Left colon (tissue), 2 donors: ENCODE data around the gene PMP22. TPM values are rescaled to one million over a fixed set of nuclear protein-coding genes. Genes with fewer than 3 reads are reported as not detected.

ENCODE experiments used
- ATAC-seq: fragments of 200-7000 bp; cut with Tn5 transposase; one replicate; pipeline ENCODE4 v1.9.1; 2020; ENCODE audit warnings: mild to moderate bottlenecking, moderate library complexity
- DNase-seq, 2 donors: peaks; one replicate each; pipeline ENCODE4 v3.0.0-alpha.2; 2020
- intact Hi-C, 2 donors: fragments of 100-400 bp; cut with DNase I in 1 of 2; cut with micrococcal nuclease in 1 of 2; formaldehyde crosslinking; loops; one replicate each; pipeline versions ENCODE4 v1.11.2 to v1.14.0; 2022; cut with DNase I, micrococcal nuclease
- total RNA-seq, 2 donors: library from RNA; stranded (reverse); fragmentation: NEBNext Ultra II Directional; extraction: Animal tissue kit (Norgen Biotek cat#: 25700); gene quantifications; one replicate each; pipeline ENCODE4 v1.2.1, GENCODE V29; 2021
- donor health status: DM: no; HTN: no; CAD: no.
- donor health status: DM: yes; HTN: yes; CAD: no.

Gene PMP22
- total RNA-seq, 2 donors from 2014 or later = 22.5 to 52.8 TPM

GRCh38 chr17:15261258-15261801 lies 3.8 kb downstream of the PMP22 start:
- intact Hi-C loops = loop anchor here in 1 of 2 donors (2.0 to 10.0 kb wide), 2 partner anchors 193 to 241 kb away; no protein-coding TSS in a partner anchor
- ATAC-seq (peak; percentile 19), DNase-seq (peak; percentile 39 to 48)

DNA sequence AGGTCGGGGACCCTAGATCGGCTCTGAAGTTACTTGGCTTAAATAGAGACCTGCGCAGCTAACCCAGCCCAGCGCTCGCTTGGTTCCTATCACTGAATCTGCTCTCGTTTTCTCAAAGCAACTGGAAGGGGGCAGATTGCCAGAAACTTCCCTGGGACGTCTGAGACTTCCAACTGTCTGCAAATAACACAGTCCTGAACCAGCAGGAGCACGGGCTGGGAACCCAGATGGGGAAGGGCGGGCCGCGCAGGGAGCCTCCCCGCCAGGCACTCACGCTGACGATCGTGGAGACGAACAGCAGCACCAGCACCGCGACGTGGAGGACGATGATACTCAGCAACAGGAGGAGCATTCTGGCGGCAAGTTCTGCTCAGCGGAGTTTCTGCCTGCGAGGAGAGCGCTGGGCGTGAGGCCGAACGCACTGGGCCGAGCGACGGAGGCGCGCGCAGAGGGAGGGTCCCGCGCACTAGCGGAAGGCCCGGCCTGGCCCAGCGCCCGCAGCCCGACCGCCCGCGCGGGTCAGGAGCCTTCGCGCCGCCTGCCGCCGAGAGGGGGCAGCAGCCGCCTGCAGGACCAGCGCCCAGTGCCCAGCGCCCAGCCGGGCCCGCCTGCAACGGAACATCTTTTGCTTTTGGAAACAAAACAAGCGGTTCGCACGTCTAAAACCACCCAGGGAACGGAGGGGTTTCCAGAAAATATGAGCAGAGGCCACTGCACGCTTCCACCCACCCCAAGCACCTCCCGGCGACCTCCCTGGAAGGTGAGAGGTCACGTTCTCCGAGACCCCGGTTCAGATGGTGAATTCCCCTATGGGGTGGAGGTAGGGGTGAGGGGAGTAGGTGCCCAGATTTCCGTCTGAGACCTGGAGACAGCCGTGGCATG lies 4.5 kb downstream of the PMP22 start:
- intact Hi-C loops = loop anchor here in 1 of 2 donors (2.0 to 10.0 kb wide), 2 partner anchors 194 to 242 kb away; no protein-coding TSS in a partner anchor
- DNase-seq (peak; percentile 77 to 86), ATAC-seq (peak; percentile 66)

DNA sequence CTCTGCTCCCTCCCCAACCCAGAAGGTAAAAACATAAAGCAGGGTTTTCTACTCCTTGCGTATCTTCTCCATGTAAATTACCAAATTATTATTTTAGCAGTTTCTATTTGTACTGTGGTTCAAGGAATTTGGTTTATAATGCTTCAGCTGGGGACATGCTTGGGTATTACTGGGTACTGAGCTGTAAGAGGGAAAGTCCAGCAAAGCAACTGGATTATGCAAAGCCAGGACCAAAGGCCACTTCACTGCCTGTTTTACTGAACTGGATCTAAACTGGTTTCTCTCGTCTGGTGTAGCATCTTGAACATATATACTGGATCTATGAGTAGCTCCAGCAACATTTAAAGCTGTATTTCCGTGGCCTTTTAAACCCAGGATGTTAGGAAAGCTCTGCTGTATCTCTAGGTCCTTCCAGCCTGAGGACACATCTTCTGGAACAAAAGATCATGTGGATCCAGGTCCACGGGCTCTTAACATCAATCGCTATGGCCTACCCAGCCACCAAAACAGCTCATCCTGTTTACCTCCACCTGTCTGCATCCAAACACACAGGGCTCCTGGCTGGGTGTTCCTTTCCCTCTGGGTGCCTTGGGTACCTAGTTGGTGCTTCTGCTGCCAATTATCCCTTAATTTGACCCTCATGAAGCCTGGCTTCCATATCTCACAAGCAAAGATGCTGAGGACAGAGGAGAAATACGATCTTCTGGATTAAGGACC lies 7.2 kb downstream of the PMP22 start:
- ATAC-seq (no peak), DNase-seq (no peak)
- intact Hi-C loops = no loop called here

GRCh38 chr17:15257258-15257788 lies 7.8 kb downstream of the PMP22 start:
- DNase-seq (peak; percentile 73 to 74), ATAC-seq (peak; percentile 39)
- intact Hi-C loops = no loop called here

DNA sequence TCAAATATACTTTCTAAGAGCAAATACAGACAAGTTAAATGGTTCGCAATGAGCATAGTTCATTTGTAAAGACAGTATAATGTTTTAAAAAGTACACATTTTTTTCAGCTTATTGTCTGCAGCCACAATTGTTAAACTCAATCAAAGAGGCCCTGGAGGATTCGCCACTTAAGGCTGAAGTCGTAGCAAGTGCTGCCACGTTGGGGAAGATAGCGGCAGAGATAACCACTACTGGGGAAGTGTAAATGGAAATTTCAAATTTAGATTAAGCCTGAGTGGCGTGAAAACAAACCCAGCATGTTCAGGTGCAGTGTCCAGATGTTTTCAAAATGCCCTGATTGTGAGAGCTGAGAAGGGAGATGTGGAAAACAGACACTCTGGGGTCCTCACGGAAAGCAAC lies 8.4 kb downstream of the PMP22 start:
- intact Hi-C loops = no loop called here
- DNase-seq (no peak), ATAC-seq (no peak)

- intact Hi-C loops = no loop called here
- no peak for DNase-seq
- ATAC-seq = no peak
These were observed 9.2 kb downstream of the PMP22 start for GRCh38 chr17:15255713-15256454.

DNA sequence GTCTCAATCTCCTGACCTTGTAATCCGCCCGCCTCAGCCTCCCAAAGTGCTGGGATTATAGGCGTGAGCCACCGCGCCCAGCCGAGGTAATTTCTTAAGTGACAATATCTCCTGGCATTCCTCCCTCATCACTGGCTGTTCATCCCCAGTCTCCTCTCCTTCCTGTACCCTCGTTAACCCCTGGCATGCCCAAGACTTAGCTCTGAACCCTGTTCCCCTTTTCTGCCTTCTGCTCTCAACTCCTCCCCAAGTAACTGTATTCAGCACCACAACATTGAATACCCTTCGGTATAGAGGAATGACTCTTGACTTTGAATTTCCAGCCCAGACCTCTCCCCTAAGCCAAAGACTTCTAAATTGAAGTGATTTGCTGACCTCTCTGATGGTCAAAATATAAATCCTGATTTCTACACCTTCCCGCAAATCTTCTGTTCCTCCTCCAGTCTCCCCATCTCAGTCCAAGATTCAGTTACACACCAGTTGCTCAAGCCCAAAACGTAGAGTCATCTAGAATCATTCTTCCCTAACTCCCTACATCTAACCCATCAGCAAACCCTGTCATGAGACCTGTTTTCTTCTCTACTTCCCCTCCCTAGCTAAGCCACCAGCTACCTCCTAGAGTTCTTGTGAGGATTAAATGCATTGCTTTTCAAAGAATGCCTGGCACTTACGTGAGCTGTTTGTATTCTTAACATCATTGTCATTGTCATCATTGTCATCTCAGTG lies 14.8 kb downstream of the PMP22 start:
- DNase-seq (no peak), ATAC-seq (no peak)
- intact Hi-C loops = no loop called here

DNA sequence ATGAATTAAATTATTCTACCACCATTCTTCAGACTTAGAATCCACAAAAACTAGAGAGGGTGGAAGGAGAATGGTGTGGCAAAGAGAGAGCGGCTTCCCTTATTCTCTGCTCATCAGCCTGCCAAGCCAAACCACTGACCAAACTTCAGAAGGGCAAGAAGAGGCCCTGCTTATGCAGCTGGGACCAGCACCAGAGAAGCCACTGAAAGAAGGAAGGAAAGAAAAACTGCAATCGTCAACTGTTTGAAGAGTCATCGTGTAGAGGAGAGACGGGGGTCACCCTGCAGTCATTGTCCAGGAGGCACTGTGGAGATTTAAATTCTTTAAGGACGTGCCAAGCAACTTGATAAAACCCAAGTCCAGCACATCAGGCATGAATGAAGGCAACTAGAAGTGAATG lies 15.6 kb downstream of the PMP22 start:
- ATAC-seq (no peak), DNase-seq (no peak)
- intact Hi-C loops = no loop called here

GRCh38 chr17:15247891-15248529 lies 17.1 kb downstream of the PMP22 start:
- no peak for DNase-seq
- ATAC-seq = no peak
- intact Hi-C loops = no loop called here

DNA sequence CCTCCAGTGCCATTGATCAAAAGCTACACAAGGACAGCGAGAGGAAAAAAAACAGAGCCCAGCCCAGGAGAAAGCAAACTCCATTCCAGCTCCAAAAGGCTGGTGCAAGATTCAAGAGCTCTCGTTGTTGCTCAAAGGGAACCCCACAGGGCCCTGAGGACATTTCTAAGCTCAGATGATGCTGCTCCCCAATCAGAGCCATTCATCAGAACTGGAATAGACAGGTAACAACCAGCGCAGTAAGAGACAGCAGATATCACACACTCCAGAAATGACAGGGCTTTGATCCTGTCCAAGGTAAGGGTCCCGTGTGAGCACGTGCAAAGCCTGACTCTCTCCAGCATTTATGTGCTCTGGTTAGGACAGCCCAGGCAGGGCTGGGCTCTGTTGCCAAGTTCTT lies 20.1 kb downstream of the PMP22 start:
- no peak for DNase-seq
- ATAC-seq = no peak
- intact Hi-C loops = no loop called here

DNA sequence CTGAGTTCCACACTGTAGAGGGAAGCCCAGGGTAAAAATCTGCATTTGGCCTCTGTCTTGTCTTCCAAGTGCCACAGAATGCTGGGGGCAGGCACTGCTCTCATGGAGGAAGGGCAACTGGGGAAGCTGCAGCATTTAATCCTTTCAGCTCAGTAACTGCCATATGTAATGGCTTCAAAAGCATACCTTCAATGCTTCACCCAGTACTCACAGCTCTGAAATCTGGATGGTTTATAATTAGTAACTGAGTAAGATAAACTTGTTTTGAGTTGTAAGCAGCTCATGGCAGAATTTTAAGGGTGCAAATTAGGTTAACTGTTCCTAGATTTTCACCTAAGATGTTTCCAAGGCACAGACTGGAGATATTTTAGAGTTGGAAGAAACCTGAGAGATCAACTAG lies 24.5 kb downstream of the PMP22 start:
- ATAC-seq (no peak), DNase-seq (no peak)
- intact Hi-C loops = no loop called here

GRCh38 chr17:15239491-15239890 lies 25.6 kb downstream of the PMP22 start:
- intact Hi-C loops = no loop called here
- DNase-seq (no peak), ATAC-seq (no peak)

DNA sequence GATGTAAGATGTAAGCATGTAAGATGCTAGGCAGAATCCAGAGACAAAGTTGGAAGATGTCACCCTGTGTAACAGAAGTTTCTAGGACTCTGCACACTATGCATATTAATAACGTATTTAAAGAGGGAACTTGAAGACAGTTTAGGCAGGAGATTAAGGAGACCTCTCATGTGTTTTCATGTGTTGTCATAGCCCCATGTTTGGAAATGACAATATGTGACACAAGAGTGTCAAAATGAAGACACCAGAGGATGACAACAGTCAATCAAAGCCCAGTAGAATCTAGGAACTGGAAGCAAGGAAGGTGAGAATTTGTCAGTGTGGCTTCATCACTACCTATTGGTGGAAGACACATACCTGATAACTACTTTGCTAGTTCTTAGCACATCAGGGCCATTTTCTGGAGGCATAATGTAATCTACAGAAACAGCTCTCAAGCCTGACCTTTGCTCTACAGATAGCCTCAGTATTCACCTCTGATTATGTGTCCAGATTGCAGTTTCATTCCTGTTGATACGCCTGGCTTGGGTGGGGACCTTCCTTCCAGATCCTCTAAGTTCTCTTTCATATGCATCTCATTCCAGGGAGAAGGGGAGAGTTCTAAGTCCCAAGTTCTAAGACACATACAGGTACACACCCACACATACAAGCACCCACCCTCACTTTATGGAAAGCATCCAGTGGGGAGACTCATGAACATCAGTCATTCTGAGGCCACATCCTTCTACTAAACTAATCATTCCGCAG lies 26.3 kb downstream of the PMP22 start:
- DNase-seq (no peak), ATAC-seq (no peak)

DNA sequence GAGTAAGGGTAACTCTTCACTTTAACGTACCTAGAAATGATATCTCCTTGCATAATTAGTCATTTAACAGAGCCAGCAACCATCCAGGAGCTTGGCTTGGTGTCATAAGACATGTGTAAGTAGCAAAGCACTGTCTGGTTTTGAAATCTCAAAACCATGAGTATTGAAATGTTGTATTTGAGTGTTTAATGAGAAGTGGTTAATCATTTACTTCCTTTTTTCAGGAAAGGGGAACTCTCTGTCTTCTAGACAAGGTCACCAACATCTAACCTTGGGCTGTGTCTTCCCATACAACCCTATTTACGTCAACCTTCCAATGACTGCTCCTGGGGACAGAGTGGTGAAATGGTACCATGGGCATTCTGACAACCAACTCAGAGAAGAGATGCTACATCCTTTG lies 27.1 kb downstream of the PMP22 start:
- DNase-seq (no peak), ATAC-seq (no peak)
- intact Hi-C loops = no loop called here

More for the DNA sequence above, 26.3 kb downstream of the PMP22 start:
- intact Hi-C loops = no loop called here

GRCh38 chr17:15237106-15237425 lies 28.1 kb downstream of the PMP22 start:
- peak; percentile 30 for ATAC-seq
- no peak for DNase-seq
- intact Hi-C loops = no loop called here

DNA sequence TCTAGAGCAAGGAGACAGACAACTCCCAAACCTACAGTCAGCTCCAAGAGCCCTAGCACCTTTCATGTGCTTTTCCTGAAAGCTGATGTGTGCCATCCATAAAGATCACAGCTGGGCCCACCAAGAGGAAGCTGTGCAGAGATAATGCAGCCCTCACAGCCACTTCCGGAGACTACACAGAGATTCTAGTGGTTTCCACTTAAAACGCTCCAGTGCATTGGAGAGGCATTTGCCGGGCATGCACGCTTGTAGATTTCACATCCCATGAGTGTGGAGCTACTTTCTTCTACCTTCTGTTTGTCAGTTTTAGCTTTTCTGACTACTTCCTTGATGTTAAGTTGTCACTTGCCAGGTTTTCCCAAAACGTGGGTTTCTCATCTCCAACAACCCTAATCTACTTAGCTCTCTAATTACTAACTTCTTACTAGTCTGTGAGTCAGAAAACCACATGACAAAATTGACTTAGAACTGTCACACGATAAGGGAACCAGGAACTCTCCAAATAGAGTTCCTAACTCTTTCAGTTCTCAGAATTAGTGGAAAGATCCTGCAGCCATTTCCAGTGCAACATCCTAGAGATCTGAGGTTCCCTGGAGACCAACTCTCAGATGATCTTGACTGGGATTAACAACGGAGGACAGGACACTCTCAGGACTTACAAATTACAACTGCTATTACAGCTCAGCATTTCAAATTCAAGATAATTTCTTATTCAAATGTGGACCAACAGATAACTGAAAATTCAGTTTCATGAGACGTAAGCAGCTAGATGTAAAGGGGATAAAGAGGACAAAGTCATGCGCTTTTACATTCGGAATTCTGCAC lies 28.6 kb downstream of the PMP22 start:
- DNase-seq (no peak), ATAC-seq (no peak)
- intact Hi-C loops = no loop called here
